GM18951 (cell line): ENCODE results near the gene AQP10.
A peak's percentile ranks its signal among the peaks of the same experiment; 100 is the strongest.
"Not testable (repeated sequence)": the region's sequence is repeated elsewhere in the genome, so short reads cannot be mapped to it uniquely, and the experiment has no call there.

Experiments used
- POLR2A ChIP-seq: IDR thresholded peaks from 4 replicates; pipeline ENCODE4 v1.6.1; 2011; ENCODE audit warnings: mild to moderate bottlenecking; ENCODE audit not compliant: insufficient read length, insufficient read depth; ENCODE audit errors: extremely low read depth
- in situ Hi-C: fragments of 300-500 bp; cut with MboI; formaldehyde crosslinking; loops from one replicate; pipeline ENCODE4 v1.12.0; 2022; ENCODE audit warnings: low sequenced_read_pairs, mixed read lengths, inconsistent platforms; ENCODE audit not compliant: unreplicated experiment

The AQP10 gene, protein sequence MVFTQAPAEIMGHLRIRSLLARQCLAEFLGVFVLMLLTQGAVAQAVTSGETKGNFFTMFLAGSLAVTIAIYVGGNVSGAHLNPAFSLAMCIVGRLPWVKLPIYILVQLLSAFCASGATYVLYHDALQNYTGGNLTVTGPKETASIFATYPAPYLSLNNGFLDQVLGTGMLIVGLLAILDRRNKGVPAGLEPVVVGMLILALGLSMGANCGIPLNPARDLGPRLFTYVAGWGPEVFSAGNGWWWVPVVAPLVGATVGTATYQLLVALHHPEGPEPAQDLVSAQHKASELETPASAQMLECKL

DNA sequence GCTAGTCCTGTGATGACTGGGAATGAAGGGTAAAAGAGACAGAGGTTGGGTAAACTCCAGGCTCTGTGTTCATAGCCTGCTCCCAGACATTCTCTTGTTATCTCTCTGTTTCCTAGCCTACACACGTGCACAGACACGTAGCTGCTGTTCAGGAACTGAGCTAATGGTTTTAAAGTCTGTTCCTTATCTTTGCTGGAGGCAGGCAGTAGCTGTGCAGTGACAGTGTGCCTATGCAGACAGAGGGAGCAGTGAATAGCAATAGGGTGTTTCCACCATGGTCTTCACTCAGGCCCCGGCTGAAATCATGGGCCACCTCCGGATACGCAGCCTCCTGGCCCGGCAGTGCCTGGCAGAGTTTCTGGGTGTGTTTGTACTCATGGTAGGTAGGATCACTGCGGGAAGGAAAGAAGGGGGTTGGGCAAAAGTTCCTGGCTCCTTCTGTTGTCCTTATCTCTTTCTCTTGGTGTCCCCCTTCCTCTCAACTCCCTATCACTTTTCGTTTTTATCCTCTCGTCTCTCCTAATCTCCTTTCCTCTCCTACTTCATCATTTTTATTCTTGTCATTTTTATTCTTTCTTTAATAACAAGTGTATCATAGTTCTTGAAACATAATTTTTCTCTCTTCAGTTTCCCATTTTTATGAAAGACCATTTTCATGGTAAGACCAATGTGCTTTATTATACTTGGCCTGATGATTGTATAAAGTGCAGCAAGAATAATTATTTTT is at the start of gene AQP10:
AQP10 (plus strand) TSS at position 212 of the 727 bp plus-strand sequence; CDS start at position 275, 63 bp downstream.
- in situ Hi-C loops = no loop called here
- no peak for TF ChIP-seq POLR2A

DNA sequence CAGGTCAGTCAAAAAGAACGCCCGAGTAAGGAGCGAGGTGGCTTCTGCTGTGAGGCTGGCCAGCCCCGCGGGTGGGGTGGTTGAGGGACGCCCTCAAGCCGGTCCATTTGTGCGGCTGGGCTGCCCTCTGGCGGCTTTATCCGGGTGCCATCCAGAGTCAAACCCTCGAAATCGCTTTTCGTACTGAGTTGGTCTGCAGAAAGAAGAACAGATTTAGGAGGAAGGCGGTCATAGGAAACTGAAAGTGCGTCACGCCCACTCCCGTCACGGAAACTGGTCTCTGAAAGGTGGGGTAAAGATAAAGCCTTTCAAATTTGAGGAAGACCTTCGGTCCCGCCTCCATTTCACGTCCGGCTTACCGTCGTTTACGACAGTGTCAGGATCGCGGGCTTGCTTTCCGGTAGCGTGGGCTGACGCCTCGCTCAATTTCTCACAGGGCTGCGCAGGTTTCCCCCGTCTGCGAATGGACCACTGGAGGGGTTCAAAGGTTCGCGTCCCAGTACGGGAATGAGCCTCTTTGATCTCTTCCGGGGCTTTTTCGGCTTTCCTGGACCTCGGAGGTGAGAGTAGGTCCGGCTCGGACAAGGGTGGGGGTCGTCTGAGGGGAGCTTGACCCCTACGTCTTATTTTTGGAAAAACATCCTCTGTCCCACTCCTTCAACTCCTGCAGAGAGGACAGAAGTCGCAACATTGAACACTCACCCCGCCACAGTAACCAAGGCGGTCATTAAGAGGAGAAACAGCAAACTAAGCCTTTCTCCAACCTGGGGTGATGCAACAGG is 48.5 kb upstream of the AQP10 start, which contains the start of gene HAX1:
HAX1 (plus strand) TSS at position 413 of the 782 bp plus-strand sequence; CDS start at position 508, 95 bp downstream.
- TF ChIP-seq POLR2A = peak; percentile 90
- in situ Hi-C loops = loop anchor here (10.0 kb wide), 1 partner anchor 88 kb away; no protein-coding TSS in a partner anchor

GRCh38 chr1:154272999-154273563 is 47.8 kb upstream of the AQP10 start:
- no peak for TF ChIP-seq POLR2A
- in situ Hi-C loops = loop anchor here (10.0 kb wide), 1 partner anchor 88 kb away; no protein-coding TSS in a partner anchor

GRCh38 chr1:154276797-154277196 is 44.1 kb upstream of the AQP10 start:
- in situ Hi-C loops = loop anchor here (10.0 kb wide), 1 partner anchor 92 kb away; no protein-coding TSS in a partner anchor
- no peak for TF ChIP-seq POLR2A

DNA sequence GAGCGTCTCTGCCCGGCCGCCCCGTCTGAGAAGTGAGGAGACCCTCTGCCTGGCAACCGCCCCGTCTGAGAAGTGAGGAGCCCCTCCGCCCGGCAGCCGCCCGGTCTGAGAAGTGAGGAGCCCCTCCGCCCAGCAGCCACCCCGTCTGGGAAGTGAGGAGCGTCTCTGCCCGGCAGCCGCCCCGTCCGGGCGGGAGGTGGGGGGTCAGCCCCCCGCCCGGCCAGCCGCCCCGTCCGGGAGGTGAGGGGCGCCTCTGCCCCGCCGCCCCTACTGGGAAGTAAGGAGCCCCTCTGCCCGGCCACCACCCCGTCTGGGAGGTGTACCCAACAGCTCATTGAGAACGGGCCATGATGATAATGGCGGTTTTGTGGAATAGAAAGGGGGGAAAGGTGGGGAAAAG is 33.3 kb upstream of the AQP10 start:
- in situ Hi-C loops = not testable (repeated sequence)

- no peak for TF ChIP-seq POLR2A
- in situ Hi-C loops = no loop called here
Measured at GRCh38 chr1:154288661-154289060, 32.2 kb upstream of the AQP10 start.

GRCh38 chr1:154290921-154291320 is 30.0 kb upstream of the AQP10 start:
- no peak for TF ChIP-seq POLR2A
- in situ Hi-C loops = no loop called here

DNA sequence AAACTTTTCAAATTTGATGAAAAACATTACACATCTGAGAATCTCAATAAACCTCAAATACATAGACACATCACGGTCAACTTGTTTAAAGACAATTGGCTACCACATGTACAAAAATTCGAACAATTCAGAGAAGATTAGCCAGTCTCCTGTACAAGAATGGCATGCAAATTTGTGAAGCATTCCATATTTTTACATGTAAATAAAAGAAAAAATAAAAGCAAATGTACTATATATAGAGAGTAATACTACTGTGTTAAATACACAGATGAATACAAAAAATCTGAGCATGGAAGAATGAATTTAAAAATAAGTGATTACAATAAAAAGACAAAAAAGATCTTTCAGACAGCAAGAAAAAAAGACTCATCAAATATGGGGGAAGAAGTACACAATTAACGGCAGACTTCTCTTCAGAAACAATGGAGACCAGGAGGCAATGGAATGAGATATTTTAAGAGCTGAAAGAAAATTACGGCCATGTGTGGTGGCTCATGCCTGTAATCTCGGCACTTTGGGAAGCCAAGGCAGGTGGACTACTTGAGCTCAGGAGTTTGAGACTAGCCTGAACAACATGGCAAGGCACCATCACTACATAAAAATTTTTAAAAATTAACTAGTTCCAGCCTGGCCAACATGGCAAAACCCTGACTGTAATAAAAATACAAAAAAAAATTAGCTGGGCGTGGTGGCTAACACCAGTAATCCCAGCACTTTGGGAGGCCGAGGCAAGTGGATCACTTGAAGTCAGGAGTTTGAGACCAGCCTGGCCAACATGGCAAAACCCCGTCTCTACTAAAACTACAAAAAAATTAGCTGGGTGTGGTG is 25.3 kb upstream of the AQP10 start:
- no peak for TF ChIP-seq POLR2A
- in situ Hi-C loops = no loop called here

- in situ Hi-C loops = no loop called here
- TF ChIP-seq POLR2A = no peak
Measured at GRCh38 chr1:154301582-154301981, 19.3 kb upstream of the AQP10 start.

- TF ChIP-seq POLR2A = no peak
Measured at GRCh38 chr1:154304664-154305337, 16.1 kb upstream of the AQP10 start.

DNA sequence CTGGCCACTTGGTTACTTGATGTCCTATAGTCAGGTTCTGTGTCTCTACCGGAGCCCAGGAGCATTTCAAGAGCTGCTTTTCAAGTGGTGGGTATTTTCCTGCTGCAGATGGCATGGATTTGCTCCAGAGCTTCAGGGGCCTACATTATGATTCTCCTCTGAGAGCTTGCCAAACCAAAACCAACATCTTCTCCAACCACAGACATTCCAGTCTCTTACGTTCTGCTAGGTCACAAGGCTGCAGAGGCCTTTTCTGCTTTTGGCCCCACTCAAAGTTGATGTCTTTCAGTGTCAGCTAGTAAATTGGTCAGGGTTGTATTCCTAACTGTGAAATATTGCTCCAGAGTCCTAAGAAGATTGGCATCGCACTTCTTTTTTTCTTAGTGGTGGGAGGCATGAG is 14.7 kb upstream of the AQP10 start:
- no peak for TF ChIP-seq POLR2A
- in situ Hi-C loops = no loop called here

More at GRCh38 chr1:154304664-154305337, 16.1 kb upstream of the AQP10 start:
- in situ Hi-C loops = no loop called here

- in situ Hi-C loops = not testable (repeated sequence)
Measured at GRCh38 chr1:154307670-154308270, 13.1 kb upstream of the AQP10 start.

DNA sequence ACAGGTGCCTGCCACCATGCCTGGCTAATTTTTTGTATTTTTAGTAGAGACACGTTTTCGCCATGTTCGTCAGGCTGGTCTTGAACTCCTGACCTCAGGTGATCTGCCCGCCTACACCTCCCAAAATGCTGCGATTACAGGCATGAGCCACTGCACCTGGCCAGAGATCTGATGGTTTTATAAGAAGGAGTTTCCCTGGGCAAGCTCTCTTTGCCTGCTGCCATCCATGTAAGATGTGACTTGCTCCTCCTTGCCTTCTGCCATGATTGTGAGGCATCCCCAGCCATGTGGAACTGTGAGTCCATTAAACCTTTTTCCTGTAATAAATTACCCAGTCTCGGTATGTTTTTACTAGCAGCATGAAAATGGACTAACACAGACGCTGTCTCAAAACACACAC is 11.8 kb upstream of the AQP10 start:
- in situ Hi-C loops = not testable (repeated sequence)

- in situ Hi-C loops = not testable (repeated sequence)
Measured at GRCh38 chr1:154312229-154313065, 8.4 kb upstream of the AQP10 start.
